HCT116 (cell line): ENCODE data around the gene OLFML2B. TPM values are rescaled to one million over a fixed set of nuclear protein-coding genes. Genes with fewer than 3 reads are reported as not detected.

ENCODE experiments used
- ATAC-seq: fragments of 200-7000 bp; cut with Tn5 transposase; 2 replicates; pipeline ENCODE4 v1.9.1; 2020; ENCODE audit warnings: mild to moderate bottlenecking, moderate library complexity
- BruUV-seq: library from RNA; stranded (reverse); fragments of 400-500 nt; replicated peaks from 2 replicates; lab custom pipeline; 2021; lab: Mats Ljungman, UMichigan
- CTCF ChIA-PET: fragments of 300-600 bp; sonication (Branson Sonifier 250); formaldehyde crosslinking; loops from one replicate; lab custom pipeline; 2021; ENCODE audit warnings: antibody characterized with exemption; lab: Charles Lee
- POLR2A ChIA-PET: fragments of 300-600, 350-600 bp; sonication (Branson Sonifier 250); formaldehyde crosslinking; loops from one replicate; lab custom pipeline; 2021; ENCODE audit warnings: antibody characterized with exemption; lab: Charles Lee
- RAD21 ChIA-PET, 2 experiments: fragments of 300-600 bp; sonication (Branson Sonifier 250); formaldehyde crosslinking; loops; one replicate each; lab custom pipeline; 2023; ENCODE audit warnings: low total read pairs in 2 of 2; ENCODE audit not compliant: uncharacterized antibody in 2 of 2, unreplicated experiment in 2 of 2, low non-redundant PET in 1 of 2; lab: Charles Lee
- DNase-seq: peaks from one replicate; pipeline ENCODE4 v3.0.0-alpha.2; 2010; ENCODE audit warnings: low read depth, low spot score
- H2AFZ ChIP-seq: fragments of 200-600 bp; shearing (Covaris generic), sonication (generic); 2 replicates; pipeline ENCODE4 v1.6.1; 2017; ENCODE audit warnings: low read depth, mixed run types, mixed read lengths, antibody characterized with exemption, low read length; ENCODE audit not compliant: poor library complexity, severe bottlenecking
- H3K27ac ChIP-seq: 2 replicates; pipeline ENCODE4 v1.5.1; 2012; ENCODE audit warnings: low read depth, low read length
- H3K27me3 ChIP-seq: fragments of 200-600 bp; sonication (generic); 2 replicates; pipeline ENCODE4 v1.6.1; 2016; ENCODE audit warnings: mixed run types, low read length, mixed read lengths; ENCODE audit not compliant: insufficient read depth
- H3K36me3 ChIP-seq, 2 experiments: fragments of 200-500 bp in 1 of 2; fragments of 200-600 bp in 1 of 2; sonication (Bioruptor generic) in 1 of 2; sonication (generic) in 1 of 2; 2 replicates each; pipeline versions ENCODE4 v1.5.1 to v1.6.1; 2014 to 2016; ENCODE audit warnings: low read length in 2 of 2, inconsistent platforms in 1 of 2, mixed read lengths in 1 of 2, mixed run types in 1 of 2; ENCODE audit not compliant: insufficient read depth in 2 of 2, control insufficient read depth in 1 of 2
- H3K4me1 ChIP-seq, 2 experiments: fragments of 200-600 bp in 1 of 2; sonication (generic) in 1 of 2; 2 replicates each; pipeline versions ENCODE4 v1.5.1 to v1.6.1; 2012 to 2017; ENCODE audit warnings: low read length in 2 of 2, inconsistent platforms in 1 of 2, mild to moderate bottlenecking in 1 of 2, mixed read lengths in 1 of 2, mixed run types in 1 of 2, moderate library complexity in 1 of 2; ENCODE audit not compliant: insufficient read depth in 2 of 2, control insufficient read depth in 1 of 2
- H3K4me2 ChIP-seq: fragments of 200-600 bp; sonication (generic); 2 replicates; pipeline ENCODE4 v1.6.1; 2017; ENCODE audit warnings: mixed run types, low read length, mixed read lengths
- H3K4me3 ChIP-seq, 2 experiments: fragments of 200-600 bp in 1 of 2; sonication (generic) in 1 of 2; replicated peaks in 1 of 2; 2 replicates each; pipeline ENCODE4 v1.5.1; 2011 to 2016; ENCODE audit warnings: low read length in 2 of 2, control low read depth in 1 of 2, low read depth in 1 of 2, mild to moderate bottlenecking in 1 of 2, mixed read lengths in 1 of 2, mixed run types in 1 of 2
- H3K79me2 ChIP-seq: fragments of 200-600 bp; sonication (generic); 2 replicates; pipeline ENCODE4 v1.6.1; 2017; ENCODE audit warnings: mild to moderate bottlenecking, mixed run types, low read length, moderate library complexity, mixed read lengths; ENCODE audit not compliant: insufficient read depth
- H3K9ac ChIP-seq: fragments of 200-600 bp; sonication (generic); 2 replicates; pipeline ENCODE4 v1.6.1; 2016; ENCODE audit warnings: low read length, mixed read lengths
- H3K9me2 ChIP-seq: fragments of 200-600 bp; sonication (generic), shearing (Covaris generic); 2 replicates; pipeline ENCODE4 v1.6.1; 2017; ENCODE audit warnings: mixed run types, mild to moderate bottlenecking, moderate library complexity; ENCODE audit not compliant: insufficient read depth
- H3K9me3 ChIP-seq, 2 experiments: fragments of 200-500 bp in 1 of 2; fragments of 200-600 bp in 1 of 2; sonication (Bioruptor generic) in 1 of 2; sonication (generic) in 1 of 2; 2 replicates each; pipeline ENCODE4 v1.6.1; 2014 to 2017; ENCODE audit warnings: low read length in 2 of 2, mixed read lengths in 2 of 2, inconsistent platforms in 1 of 2, low read depth in 1 of 2, mild to moderate bottlenecking in 1 of 2, mixed run types in 1 of 2, moderate library complexity in 1 of 2; ENCODE audit not compliant: control insufficient read depth in 1 of 2, insufficient read depth in 1 of 2
- H4K20me1 ChIP-seq: fragments of 200-600 bp; sonication (generic), shearing (Covaris generic); 2 replicates; pipeline ENCODE4 v1.6.1; 2017; ENCODE audit warnings: mixed run types, mild to moderate bottlenecking, moderate library complexity; ENCODE audit not compliant: insufficient read depth
- CBX3 ChIP-seq: IDR thresholded peaks from 2 replicates; pipeline ENCODE4 v1.6.1; 2012; ENCODE audit warnings: low read depth
- ELF1 ChIP-seq: IDR thresholded peaks from 2 replicates; pipeline ENCODE4 v1.6.1; 2012; ENCODE audit warnings: low read depth, borderline replicate concordance
- EZH2phosphoT487 ChIP-seq: fragments of 200-600 bp; IDR thresholded peaks from 2 replicates; pipeline ENCODE4 v1.6.1; 2018; ENCODE audit warnings: antibody characterized with exemption, borderline replicate concordance
- FOSL1 ChIP-seq: IDR thresholded peaks from 2 replicates; pipeline ENCODE4 v1.6.1; 2012; ENCODE audit warnings: low read depth
- JUND ChIP-seq: IDR thresholded peaks from 2 replicates; pipeline ENCODE4 v1.6.1; 2012
- POLR2AphosphoS5 ChIP-seq: IDR thresholded peaks from 2 replicates; pipeline ENCODE4 v1.6.1; 2011; ENCODE audit warnings: mild to moderate bottlenecking, low read depth, low read length, moderate library complexity
- REST ChIP-seq: IDR thresholded peaks from 2 replicates; pipeline ENCODE4 v1.6.1; 2012; ENCODE audit warnings: low read depth
- ZFX ChIP-seq: fragments of 450-650 bp; IDR thresholded peaks from 2 replicates; pipeline ENCODE4 v1.6.1; 2017
- intact Hi-C: fragments of 100-400 bp; cut with micrococcal nuclease; formaldehyde crosslinking; loops from 2 replicates; pipeline ENCODE4 v1.10.0; 2022
- total RNA-seq: library from RNA; stranded (reverse); gene quantifications from one replicate; pipeline ENCODE4 v1.2.1, GENCODE V29; 2021; ENCODE audit not compliant: unreplicated experiment

Gene OLFML2B
- total RNA-seq, 1 experiment from 2014 or later: 1.3 TPM

- intact Hi-C loops: no loop called here
- H3K9ac ChIP-seq: no peak overlapping the region
- BruUV-seq: no TSS peak
- CTCF ChIA-PET: no interaction called here
- ATAC-seq (no peak), DNase-seq (no peak)
- no peaks in the 10 kb centered on the region for H4K20me1 ChIP-seq
- H3K9me3 ChIP-seq: peaks cover 0 to 8% of the 10 kb centered on the region in 2 experiments; a peak in 2 of 4 replicates
- no peaks in the 10 kb centered on the region for H3K9me2 ChIP-seq
- POLR2A ChIA-PET: no interaction called here
- H2AFZ ChIP-seq: no peak overlapping the region
- H3K27me3 ChIP-seq: no peaks in the 10 kb centered on the region
- H3K4me1 ChIP-seq: no peaks in the 10 kb centered on the region
- H3K79me2 ChIP-seq: no peaks in the 10 kb centered on the region
- no peak overlapping the region for H3K4me3 ChIP-seq
- RAD21 ChIA-PET: no interaction called here
- H3K27ac ChIP-seq: no peak overlapping the region
- TF ChIP-seq JUND: no peak
- H3K36me3 ChIP-seq: no peaks in the 10 kb centered on the region
- no peak overlapping the region for H3K4me2 ChIP-seq
Observed at GRCh38 chr1:161985301-161985822, 38.3 kb downstream of the OLFML2B start.

- ATAC-seq: no peak
- no peak for DNase-seq
- Histone ChIP-seq H3K4me1 (no peaks in the 10 kb centered on the region), H3K4me3 (no peak overlapping the region), H3K36me3 (no peaks in the 10 kb centered on the region), H3K9ac (no peak overlapping the region), H2AFZ (no peak overlapping the region), H3K4me2 (no peak overlapping the region), H4K20me1 (no peaks in the 10 kb centered on the region), H3K27me3 (no peaks in the 10 kb centered on the region), H3K9me3 (peaks cover 0 to 8% of the 10 kb centered on the region in 2 experiments; a peak in 2 of 4 replicates), H3K9me2 (no peaks in the 10 kb centered on the region), H3K27ac (no peak overlapping the region), H3K79me2 (no peaks in the 10 kb centered on the region)
- ChIA-PET RAD21 (no interaction called here), POLR2A (no interaction called here), CTCF (no interaction called here)
- no TSS peak for BruUV-seq
- intact Hi-C loops: no loop called here
- TF ChIP-seq FOSL1: no peak
- TF ChIP-seq CBX3: no peak
- no peak for TF ChIP-seq ELF1
- no peak for TF ChIP-seq JUND
- TF ChIP-seq EZH2phosphoT487: no peak
- TF ChIP-seq REST: no peak
- no peak for TF ChIP-seq POLR2AphosphoS5
- TF ChIP-seq ZFX: no peak
Observed at GRCh38 chr1:161983725-161984124, 39.9 kb downstream of the OLFML2B start.
